K562 (cell line): ENCODE measurements around the gene AOC1. TPM values are rescaled to one million over a fixed set of nuclear protein-coding genes. Genes with fewer than 3 reads are reported as not detected.

ENCODE experiments used
- ATAC-seq: fragments of 200-7000 bp; cut with Tn5 transposase; 3 replicates; pipeline ENCODE4 v1.9.1; 2020; ENCODE audit warnings: moderate library complexity
- BruUV-seq: library from RNA; stranded (reverse); fragments of 400-500 nt; replicated peaks from 2 replicates; lab custom pipeline; 2021; lab: Mats Ljungman, UMichigan
- CTCF ChIA-PET: fragments of 300-600 bp; formaldehyde crosslinking; extraction: SDS; loops from one replicate; lab custom pipeline; 2021; ENCODE audit warnings: low intra/inter-chr PET ratio; lab: Yijun Ruan, JAX
- POLR2A ChIA-PET: fragments of 300-600, 350-650 bp; sonication (Branson Sonifier 250); formaldehyde crosslinking; extraction: SDS; loops from one replicate; lab custom pipeline; 2021; ENCODE audit warnings: antibody characterized with exemption, inconsistent platforms; lab: Yijun Ruan, JAX
- DNase-seq, 4 experiments: peaks; one replicate each; pipeline versions ENCODE4 v3.0.0 to v3.0.0-alpha.2; 2011 to 2018; ENCODE audit warnings: low spot score in 3 of 4, mixed read lengths in 3 of 4; ENCODE audit errors: extremely low read depth in 1 of 4
- FAIRE-seq: peaks from 2 replicates; lab custom pipeline; 2011; peaks lifted over from hg19 to GRCh38; lab: Jason Lieb, UNC
- H2AFZ ChIP-seq: 2 replicates; pipeline ENCODE4 v1.6.0; 2011; ENCODE audit warnings: low read depth, low read length, control low read depth, inconsistent platforms
- H3K27ac ChIP-seq: fragments of 200-600 bp; 3 replicates; pipeline ENCODE4 v1.8.0; 2011; ENCODE audit warnings: low read depth, mild to moderate bottlenecking, control low read depth, inconsistent platforms, low read length, moderate library complexity, mixed read lengths; ENCODE audit errors: extremely low read depth
- H3K27me3 ChIP-seq, 2 experiments: fragments of 300-600 bp in 1 of 2; 2 replicates in 1 of 2; 3 replicates in 1 of 2; pipeline versions ENCODE4 v1.6.0 to v1.8.0; 2011; ENCODE audit warnings: inconsistent platforms in 2 of 2, low read length in 2 of 2, mild to moderate bottlenecking in 1 of 2, mixed read lengths in 1 of 2, moderate library complexity in 1 of 2; ENCODE audit not compliant: control insufficient read depth in 2 of 2, insufficient read depth in 2 of 2
- H3K36me3 ChIP-seq: fragments of 300-600 bp; 3 replicates; pipeline ENCODE4 v1.8.0; 2011; ENCODE audit warnings: mild to moderate bottlenecking, low read length, inconsistent platforms; ENCODE audit not compliant: control insufficient read depth, insufficient read depth
- H3K4me1 ChIP-seq, 2 experiments: fragments of 200-600 bp in 1 of 2; replicated peaks in 1 of 2; 2 replicates in 1 of 2; 3 replicates in 1 of 2; pipeline versions ENCODE4 v1.5.1 to v1.8.0; 2011; ENCODE audit warnings: inconsistent platforms in 2 of 2, low read length in 2 of 2, mild to moderate bottlenecking in 1 of 2, mixed read lengths in 1 of 2, moderate library complexity in 1 of 2; ENCODE audit not compliant: control insufficient read depth in 2 of 2, insufficient read depth in 2 of 2
- H3K4me2 ChIP-seq: 2 replicates; pipeline ENCODE4 v1.6.1; 2011; ENCODE audit warnings: low read length, control low read depth, inconsistent platforms, mixed read lengths; ENCODE audit not compliant: insufficient read depth
- H3K4me3 ChIP-seq: fragments of 200-600 bp; sonication (generic), shearing (Covaris generic); 2 replicates; pipeline ENCODE4 v1.5.1; 2016; ENCODE audit warnings: control low read depth, inconsistent platforms
- H3K79me2 ChIP-seq: fragments of 200-600 bp; 3 replicates; pipeline ENCODE4 v1.8.0; 2011; ENCODE audit warnings: low read length, inconsistent platforms; ENCODE audit not compliant: control insufficient read depth, insufficient read depth
- H3K9ac ChIP-seq, 2 experiments: 2 replicates each; pipeline versions ENCODE4 v1.6.0 to v1.6.1; 2011; ENCODE audit warnings: low read depth in 2 of 2, low read length in 2 of 2, control low read depth in 1 of 2, inconsistent platforms in 1 of 2, mild to moderate bottlenecking in 1 of 2, mixed read lengths in 1 of 2; ENCODE audit not compliant: insufficient read depth in 1 of 2
- H3K9me1 ChIP-seq: one replicate; pipeline ENCODE4 v1.6.0; 2011; ENCODE audit warnings: inconsistent platforms, mild to moderate bottlenecking, low read length, moderate library complexity; ENCODE audit not compliant: control insufficient read depth, insufficient read depth
- H3K9me3 ChIP-seq: replicated peaks from 2 replicates; pipeline ENCODE4 v1.5.1; 2011; ENCODE audit warnings: low read depth, low read length, inconsistent platforms; ENCODE audit not compliant: control insufficient read depth, insufficient read depth
- H4K20me1 ChIP-seq: replicated peaks from 2 replicates; pipeline ENCODE4 v1.6.1; 2011; ENCODE audit warnings: low read length, inconsistent platforms, mixed read lengths; ENCODE audit not compliant: control insufficient read depth, insufficient read depth
- BCLAF1 ChIP-seq, 2 experiments: fragments of 450-650 bp in 1 of 2; IDR thresholded peaks; 2 replicates each; pipeline ENCODE4 v1.6.1; 2011 to 2017; ENCODE audit warnings: low read depth in 2 of 2, antibody characterized with exemption in 1 of 2, borderline replicate concordance in 1 of 2, low read length in 1 of 2, mild to moderate bottlenecking in 1 of 2, mixed read lengths in 1 of 2; ENCODE audit not compliant: control insufficient read depth in 1 of 2
- ILK ChIP-seq: fragments of 450-650 bp; IDR thresholded peaks from 2 replicates; pipeline ENCODE4 v1.6.1; 2016; ENCODE audit warnings: missing genetic modification characterization, low read depth, mild to moderate bottlenecking, missing compliant biosample characterization, moderate library complexity, borderline replicate concordance
- LEF1 ChIP-seq: fragments of 450-650 bp; IDR thresholded peaks from 2 replicates; pipeline ENCODE4 v1.6.1; 2016; ENCODE audit warnings: mild to moderate bottlenecking
- RBM25 ChIP-seq: fragments of 200-400 bp; formaldehyde crosslinking; IDR thresholded peaks from 2 replicates; pipeline ENCODE4 v1.6.1; 2018; ENCODE audit warnings: low read length, low read depth, moderate library complexity; ENCODE audit not compliant: severe bottlenecking
- SMARCA5 ChIP-seq: fragments of 450-650 bp; IDR thresholded peaks from 2 replicates; pipeline ENCODE4 v1.6.1; 2016
- SMARCB1 ChIP-seq: IDR thresholded peaks from 2 replicates; pipeline ENCODE4 v1.6.1; 2011; ENCODE audit warnings: improper control_type of control experiment, low read depth; ENCODE audit not compliant: insufficient read length
- SUPT5H ChIP-seq: fragments of 450-650 bp; IDR thresholded peaks from 2 replicates; pipeline ENCODE4 v1.6.1; 2016
- TAF1 ChIP-seq: IDR thresholded peaks from 2 replicates; pipeline ENCODE4 v1.6.1; 2011; ENCODE audit warnings: mild to moderate bottlenecking, low read length, moderate library complexity; ENCODE audit not compliant: insufficient read depth, control insufficient read depth, severe bottlenecking; ENCODE audit errors: extremely low read depth
- U2AF1 ChIP-seq: fragments of 200-400 bp; formaldehyde crosslinking; optimal IDR thresholded peaks from 2 replicates; pipeline ENCODE3; 2017; ENCODE audit warnings: mild to moderate bottlenecking, low read depth, low read length, moderate library complexity
- YBX1 ChIP-seq: fragments of 450-650 bp; IDR thresholded peaks from 2 replicates; pipeline ENCODE4 v1.7.1; 2016; ENCODE audit warnings: mild to moderate bottlenecking
- ZNF395 ChIP-seq: fragments of 200-800 bp; sonication (Bioruptor generic); IDR thresholded peaks from 2 replicates; pipeline ENCODE4 v1.6.1; 2017; ENCODE audit warnings: missing genetic modification characterization, missing compliant biosample characterization
- ZNF408 ChIP-seq: fragments of 250-450 bp; sonication (Bioruptor Pico); IDR thresholded peaks from 2 replicates; pipeline ENCODE4 v1.4.0; 2020; ENCODE audit warnings: low read depth, mild to moderate bottlenecking, moderate library complexity
- ZNF507 ChIP-seq: conservative IDR thresholded peaks from 2 replicates; pipeline ENCODE4 v1.6.1; 2017; ENCODE audit warnings: missing genetic modification characterization, missing compliant biosample characterization
- WGBS: fragments of 100-300 bp; shearing (Covaris generic); methylation state at CpG from one replicate; pipeline ENCODE4 v1.1.6; 2016; ENCODE audit warnings: low coverage, mixed read lengths; ENCODE audit not compliant: insufficient coverage; ENCODE audit errors: missing lambda C conversion rate; 5-methylcytosine and 5-hydroxymethylcytosine counted together
- in situ Hi-C: fragments of 300-500 bp; cut with MboI; formaldehyde crosslinking; loops from 4 replicates; pipeline ENCODE4 v1.15.0; 2018; ENCODE audit warnings: inconsistent platforms, mixed read lengths
- intact Hi-C: fragments of 100-400 bp; cut with micrococcal nuclease; formaldehyde crosslinking; loops from 2 replicates; pipeline ENCODE4 v1.14.2; 2022
- polyA plus RNA-seq, 8 experiments: library from polyadenylated mRNA; depleted of rRNA in 4 of 8; stranded (reverse) in 5 of 8; unstranded in 3 of 8; fragments of >200 nt; fragmentation: Nextera tagmentation in 2 of 8; fragmentation: Illumina TruSeq in 1 of 8; extraction: Ambion mirVana in 2 of 8; extraction: Trizol in 1 of 8; gene quantifications; 2 replicates each; pipeline versions ENCODE4 v1.2.1 to v1.2.3, GENCODE V29; 2011 to 2014; ENCODE audit warnings: inconsistent platforms in 1 of 8, missing spikeins in 1 of 8
- total RNA-seq, 7 experiments: library from RNA; depleted of rRNA in 6 of 7; stranded (reverse); fragments of >200 nt in 6 of 7; fragmentation: Illumina TruSeq in 2 of 7; extraction: Trizol in 2 of 7; gene quantifications; 2 replicates each; pipeline versions ENCODE4 v1.2.1 to v1.2.3, GENCODE V29; 2011 to 2021; ENCODE audit warnings: low replicate concordance in 1 of 7

Gene AOC1
- total and polyA plus RNA-seq, 9 of the 15 experiments (the other 6 are each of a cell fraction or from before 2014, with no cell fraction given), result not detected

GRCh38 chr7:150869467-150869866, 17.1 kb downstream of the AOC1 start:
- H3K79me2 ChIP-seq, result no peaks in the 10 kb centered on the region
- DNase-seq, result peak in 1 of 4 experiments; percentile 4
- H3K4me3 ChIP-seq, result no peak overlapping the region
- H4K20me1 ChIP-seq, result no peaks in the 10 kb centered on the region
- WGBS, result 2% methylated on average over 2 of the region's 2 CpGs
- intact Hi-C loops (no loop called here), in situ Hi-C loops (no loop called here)
- BruUV-seq, result no TSS peak
- H3K9me3 ChIP-seq, result no peaks in the 10 kb centered on the region
- no peak overlapping the region for H3K9ac ChIP-seq
- POLR2A ChIA-PET, result interaction anchor here (0.5 to 1.3 kb wide), 3 partner anchors 10 to 1022 kb away, joined by 3 to 4 read pairs (median 3); no protein-coding TSS in a partner anchor
- ATAC-seq, result no peak
- H3K4me1 ChIP-seq, result no peaks in the 10 kb centered on the region
- H3K27ac ChIP-seq, result no peak overlapping the region
- no peak overlapping the region for H2AFZ ChIP-seq
- FAIRE-seq, result no peak
- H3K36me3 ChIP-seq, result no peaks in the 10 kb centered on the region
- TF ChIP-seq U2AF1, result no peak
- no peak for TF ChIP-seq YBX1
- TF ChIP-seq TAF1, result no peak
- no peak for TF ChIP-seq SMARCA5
- no peak for TF ChIP-seq ZNF408
- CTCF ChIA-PET, result no interaction called here
- H3K4me2 ChIP-seq, result no peak overlapping the region
- H3K9me1 ChIP-seq, result no peaks in the 10 kb centered on the region
- H3K27me3 ChIP-seq, result peaks cover 32 to 41% of the 10 kb centered on the region in 2 experiments; a peak in 4 of 5 replicates

- Histone ChIP-seq H3K4me3 (no peak overlapping the region), H3K9me1 (no peaks in the 10 kb centered on the region), H3K9me3 (no peaks in the 10 kb centered on the region), H3K27me3 (peaks cover 20 to 37% of the 10 kb centered on the region in 2 experiments; a peak in 4 of 5 replicates), H3K9ac (no peak overlapping the region), H3K79me2 (no peaks in the 10 kb centered on the region), H3K27ac (no peak overlapping the region), H3K36me3 (no peaks in the 10 kb centered on the region), H3K4me2 (no peak overlapping the region), H4K20me1 (no peaks in the 10 kb centered on the region), H2AFZ (no peak overlapping the region), H3K4me1 (no peaks in the 10 kb centered on the region)
- CTCF ChIA-PET, result no interaction called here
- no peak for ATAC-seq
- no peak for FAIRE-seq
- in situ Hi-C loops (no loop called here), intact Hi-C loops (no loop called here)
- POLR2A ChIA-PET, result no interaction called here
- no peak for DNase-seq
- no TSS peak for BruUV-seq
- TF ChIP-seq LEF1 (no peak), ZNF395 (no peak), ZNF507 (tag) (0 out of 2 replicates have a peak, but pooled peaks have one; percentile 16), BCLAF1 (IDR thresholded peaks at IDR 0.05; ENCODE audit: borderline replicate concordance in 1 of 2, control insufficient read depth in 1 of 2, low read depth in 2 of 2, low read length in 1 of 2) (no peak), SMARCB1 (no peak), RBM25 (peak; percentile 52), ILK (tag) (no peak), SUPT5H (no peak)
Observed at GRCh38 chr7:150871601-150872000, 19.3 kb downstream of the AOC1 start.
